Measurements from ENCODE around the gene SELENOI.
"Not testable (repeated sequence)": the region's sequence is repeated elsewhere in the genome, so short reads cannot be mapped to it uniquely, and the experiment has no call there.

The SELENOI gene, protein sequence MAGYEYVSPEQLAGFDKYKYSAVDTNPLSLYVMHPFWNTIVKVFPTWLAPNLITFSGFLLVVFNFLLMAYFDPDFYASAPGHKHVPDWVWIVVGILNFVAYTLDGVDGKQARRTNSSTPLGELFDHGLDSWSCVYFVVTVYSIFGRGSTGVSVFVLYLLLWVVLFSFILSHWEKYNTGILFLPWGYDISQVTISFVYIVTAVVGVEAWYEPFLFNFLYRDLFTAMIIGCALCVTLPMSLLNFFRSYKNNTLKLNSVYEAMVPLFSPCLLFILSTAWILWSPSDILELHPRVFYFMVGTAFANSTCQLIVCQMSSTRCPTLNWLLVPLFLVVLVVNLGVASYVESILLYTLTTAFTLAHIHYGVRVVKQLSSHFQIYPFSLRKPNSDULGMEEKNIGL

DNA sequence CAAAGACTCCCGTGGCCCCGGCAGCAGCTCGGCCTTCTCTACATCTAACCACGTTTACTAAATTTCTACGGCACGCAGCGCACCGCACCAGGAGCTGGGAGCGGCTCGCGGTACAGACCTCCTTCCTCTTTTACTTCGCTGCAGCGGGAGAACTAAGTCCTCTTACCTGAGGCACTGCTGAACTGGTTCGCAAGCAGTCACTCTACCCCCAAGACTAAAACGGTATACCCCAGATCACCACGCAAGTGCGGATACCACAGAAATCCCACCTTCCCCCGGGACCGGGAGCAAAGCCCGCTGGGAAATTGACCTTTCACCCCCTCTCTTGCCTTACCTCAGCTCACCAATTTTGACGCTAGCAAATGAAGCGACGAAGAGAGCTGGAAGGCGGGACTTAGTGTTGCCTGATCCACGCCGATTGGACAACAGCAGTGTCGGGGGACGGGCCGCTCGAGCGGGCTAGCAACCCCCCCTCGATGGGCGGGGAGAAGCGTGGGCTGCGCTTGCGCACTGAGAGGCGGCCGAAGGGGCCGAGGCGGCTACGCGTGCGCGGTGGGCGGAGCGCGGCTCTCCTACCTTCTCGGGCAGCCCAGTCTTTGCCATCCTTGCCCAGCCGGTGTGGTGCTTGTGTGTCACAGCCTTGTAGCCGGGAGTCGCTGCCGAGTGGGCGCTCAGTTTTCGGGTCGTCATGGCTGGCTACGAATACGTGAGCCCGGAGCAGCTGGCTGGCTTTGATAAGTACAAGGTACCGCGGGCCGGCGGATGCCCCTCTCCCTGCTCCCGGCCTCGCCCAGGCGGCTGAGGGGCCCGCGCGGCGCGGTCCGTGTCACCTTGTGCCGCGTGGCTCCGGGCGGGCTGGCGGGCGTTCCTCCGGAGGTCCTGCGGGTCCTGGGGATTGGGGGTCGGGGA, at the start of gene SELENOI:
Gene SELENOI, plus strand, starts transcription at position 599 of the 909 bp plus-strand sequence. Its CDS starts 90 bp downstream, at position 689.
- DNase-seq (ENCODE audit: low spot score): peak; percentile 96

DNA sequence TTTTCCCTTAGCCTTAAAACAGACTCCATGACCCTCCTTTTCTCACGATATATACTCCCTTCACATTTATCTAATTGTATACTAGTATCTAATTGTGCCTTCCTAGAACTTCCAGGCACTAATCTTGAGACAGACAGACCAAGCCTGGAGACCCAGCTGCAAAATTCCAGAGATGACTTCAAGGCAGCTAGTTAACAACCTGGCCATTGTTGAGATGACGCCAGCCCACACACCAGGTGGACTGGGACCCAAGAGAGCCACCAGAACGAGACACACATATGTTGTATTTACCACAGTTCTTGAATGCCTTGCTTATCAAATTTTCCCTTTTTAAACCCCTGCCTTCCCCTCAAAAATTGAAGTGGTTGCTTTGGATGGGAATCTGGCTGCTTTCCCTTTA, 48.9 kb upstream of the SELENOI start:
- DNase-seq (ENCODE audit: low spot score): no peak

DNA sequence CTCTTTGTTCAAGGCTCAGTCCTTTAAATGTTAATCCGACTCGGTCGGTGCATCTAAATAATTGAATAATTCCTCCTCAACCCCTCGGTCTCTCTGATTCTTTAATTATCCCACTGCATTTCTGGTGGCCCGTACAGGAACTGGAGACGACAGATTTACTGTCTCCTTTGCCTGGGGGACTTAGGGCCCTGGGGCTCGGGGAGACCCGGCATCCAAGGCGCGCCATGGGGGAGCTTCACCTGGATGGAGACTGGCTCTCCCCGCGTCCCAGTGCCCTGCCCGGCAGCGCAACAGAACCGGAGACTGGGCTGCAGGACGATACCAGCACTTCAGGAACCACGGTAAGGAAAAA, 47.7 kb upstream of the SELENOI start:
- peak; percentile 27 for DNase-seq (ENCODE audit: low spot score)

DNA sequence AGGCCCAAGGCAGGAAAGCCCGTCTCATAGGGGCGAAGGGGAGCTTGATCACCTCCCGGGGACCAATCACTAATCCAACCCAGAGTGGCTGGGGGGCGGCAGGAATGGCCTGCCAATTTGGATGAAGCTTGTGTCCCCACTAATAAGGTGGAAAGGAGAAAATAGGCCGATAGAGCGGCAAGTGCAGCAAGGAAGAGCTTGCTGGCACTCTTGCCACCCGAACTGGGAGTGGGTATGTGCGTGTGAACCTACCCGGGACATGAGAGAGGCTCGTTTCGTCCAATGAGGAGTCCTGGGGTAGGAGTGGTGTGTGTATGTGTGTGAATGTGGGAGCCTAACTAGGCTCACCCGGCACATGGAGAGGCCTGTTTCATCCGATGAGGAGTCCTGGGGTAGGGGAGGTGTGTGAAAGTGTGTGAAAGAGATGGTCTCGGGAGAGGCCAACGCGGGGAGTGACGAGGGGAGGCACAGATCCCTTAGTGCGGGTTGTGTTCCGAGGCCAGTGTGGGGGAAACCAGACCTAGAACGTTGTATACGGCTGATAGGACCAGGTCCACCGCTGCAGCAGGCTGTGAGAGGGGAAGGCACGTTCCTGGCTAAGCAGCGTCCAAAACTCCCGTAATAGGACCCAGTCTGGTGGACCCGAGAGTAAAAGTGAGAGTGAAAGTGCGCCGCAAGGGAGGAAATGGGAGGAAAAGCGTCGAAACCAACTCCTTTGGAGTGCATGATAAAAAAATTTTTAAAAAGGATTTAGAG, 47.1 kb upstream of the SELENOI start:
- peak; percentile 53 for DNase-seq (ENCODE audit: low spot score)

DNA sequence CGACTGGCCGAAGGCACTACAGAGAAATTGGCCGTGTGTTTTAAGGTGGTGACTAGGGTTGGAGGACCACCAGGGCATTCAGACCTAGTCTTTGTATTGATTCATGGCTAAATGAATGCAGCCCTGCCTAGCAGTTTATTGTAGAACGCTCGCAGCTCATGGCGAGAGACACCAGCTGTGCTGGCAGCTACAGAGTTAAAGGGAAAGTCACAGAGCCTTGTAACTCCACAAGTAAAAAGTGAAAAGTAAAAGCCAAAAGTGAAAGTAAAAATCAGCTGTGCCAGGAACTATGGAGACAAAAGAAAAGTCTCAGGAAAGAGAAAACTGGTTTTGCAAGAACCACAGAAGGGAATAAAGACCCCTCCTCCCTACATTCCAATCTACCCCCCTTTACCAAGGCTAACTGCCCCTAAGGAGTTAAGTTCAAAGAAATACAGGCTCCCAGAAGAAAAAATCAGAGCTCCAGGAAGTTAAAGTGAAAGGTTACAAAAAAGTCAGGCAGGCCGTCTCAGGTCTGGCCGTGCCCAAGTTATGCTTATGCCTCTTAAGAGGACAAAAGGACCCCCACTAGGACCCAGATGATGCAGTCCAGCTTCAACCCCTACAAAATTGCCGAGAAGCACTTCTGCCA, 46.4 kb upstream of the SELENOI start:
- DNase-seq (ENCODE audit: low spot score): peak; percentile 50

DNA sequence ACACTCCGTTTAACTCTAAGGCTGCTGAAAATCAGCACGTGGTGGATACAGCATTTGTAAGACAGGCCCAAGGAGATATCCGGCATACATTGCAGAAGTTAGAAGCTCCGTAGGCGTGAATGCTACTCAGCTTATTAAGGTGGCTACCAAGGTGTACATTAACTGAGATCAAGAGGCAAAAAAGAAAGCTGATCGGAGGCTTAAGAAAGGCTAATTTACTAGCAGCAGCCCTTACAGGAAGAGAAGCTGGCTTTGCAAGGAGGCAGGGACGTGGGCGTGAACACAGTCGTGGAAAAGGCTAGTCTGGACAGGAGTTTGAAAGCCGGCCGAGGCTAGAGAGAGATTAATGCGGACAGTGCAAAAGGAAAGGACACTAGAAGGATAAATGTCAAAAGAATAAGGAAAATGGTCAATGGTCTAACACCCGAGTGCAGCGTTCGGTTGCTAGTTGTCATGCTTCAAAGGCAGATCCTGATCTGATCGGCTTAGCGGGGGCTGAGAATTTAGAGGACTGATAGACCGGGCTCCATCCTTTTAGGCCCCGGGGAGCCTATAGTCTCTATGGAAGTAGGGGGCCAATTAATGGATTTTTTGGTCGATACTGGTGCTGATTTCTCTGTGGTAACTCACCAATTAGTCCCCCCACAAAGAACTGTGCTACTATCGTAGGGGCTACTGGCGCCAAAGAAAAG, 45.6 kb upstream of the SELENOI start:
- no peak for DNase-seq (ENCODE audit: low spot score)

DNA sequence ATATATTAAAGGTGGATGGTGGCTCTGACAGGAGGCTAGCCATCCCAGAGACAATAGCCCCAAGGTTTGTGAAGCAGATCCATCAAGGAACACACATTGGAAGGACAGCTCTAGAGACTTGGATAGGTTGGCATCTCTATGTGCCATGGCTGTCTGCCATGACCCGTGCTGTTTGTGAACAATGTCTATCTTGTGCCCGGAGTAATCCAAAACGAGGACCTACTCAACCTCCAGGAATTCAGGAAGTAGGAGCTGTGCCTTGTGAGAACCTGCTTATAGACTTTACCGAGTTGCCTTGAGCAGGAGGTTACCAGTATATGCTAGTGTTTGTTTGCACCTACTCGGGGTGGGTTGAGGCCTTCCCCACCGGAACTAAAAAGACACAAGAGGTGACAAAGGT, 43.1 kb upstream of the SELENOI start:
- DNase-seq (ENCODE audit: low spot score): no peak

DNA sequence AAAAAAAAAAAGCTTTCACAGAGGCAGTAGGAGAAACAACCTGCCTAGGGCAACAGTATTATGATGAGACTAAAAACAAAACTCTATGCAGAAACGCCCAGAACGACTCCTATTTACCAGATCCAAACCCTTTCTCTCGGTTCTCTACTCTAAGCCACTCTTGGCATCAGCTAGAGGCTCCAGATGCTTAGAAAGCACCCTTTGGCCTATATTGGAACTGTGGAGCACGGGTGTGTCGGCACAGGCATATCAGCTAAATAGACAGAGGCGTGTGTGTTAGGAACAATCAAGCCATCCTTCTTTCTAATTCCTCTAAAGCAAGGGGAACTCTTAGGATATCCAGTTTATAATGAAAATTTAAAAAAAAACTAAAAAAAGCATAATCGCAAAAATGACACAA, 40.8 kb upstream of the SELENOI start:
- not testable (repeated sequence) for DNase-seq (ENCODE audit: low spot score)

DNA sequence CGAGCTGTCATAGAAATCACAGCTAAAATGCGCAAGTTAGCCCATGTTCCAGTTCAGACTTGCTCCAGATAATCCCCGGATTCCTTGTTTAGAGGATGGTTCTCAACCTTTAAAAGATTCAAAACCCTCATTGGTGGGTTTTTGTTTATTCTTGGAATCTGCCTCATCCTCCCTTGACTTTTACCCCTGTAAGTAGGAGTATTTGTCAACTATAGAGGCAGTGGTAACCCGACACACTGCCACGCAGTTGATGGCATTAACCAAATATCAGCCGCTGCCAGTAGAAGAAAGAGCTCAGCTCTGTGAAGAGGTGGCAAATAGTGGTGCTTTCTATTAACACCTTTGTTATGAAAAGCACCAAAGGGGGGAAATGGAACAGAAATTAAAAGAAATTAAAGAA, 40.4 kb upstream of the SELENOI start:
- no peak for DNase-seq (ENCODE audit: low spot score)

DNA sequence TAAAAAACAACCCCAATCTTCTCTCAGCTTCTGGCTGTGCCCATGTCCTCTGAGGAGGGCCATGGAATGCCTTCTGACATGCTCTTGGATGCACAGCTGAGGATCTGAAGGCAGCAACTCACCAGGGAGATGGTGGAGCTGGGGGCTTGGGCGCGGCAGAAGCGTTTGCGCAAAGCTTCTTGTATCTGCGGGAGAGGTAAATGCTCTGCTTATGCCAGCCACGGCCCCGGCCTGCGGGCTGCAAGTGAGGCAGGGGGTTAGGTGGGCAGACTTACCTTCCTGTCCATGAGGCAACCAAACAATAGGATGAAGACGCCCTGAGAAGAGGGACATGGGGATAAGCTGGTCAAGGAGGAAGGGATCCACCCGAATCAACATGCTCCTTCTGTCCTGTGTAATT, 36.0 kb upstream of the SELENOI start:
- no peak for DNase-seq (ENCODE audit: low spot score)

DNA sequence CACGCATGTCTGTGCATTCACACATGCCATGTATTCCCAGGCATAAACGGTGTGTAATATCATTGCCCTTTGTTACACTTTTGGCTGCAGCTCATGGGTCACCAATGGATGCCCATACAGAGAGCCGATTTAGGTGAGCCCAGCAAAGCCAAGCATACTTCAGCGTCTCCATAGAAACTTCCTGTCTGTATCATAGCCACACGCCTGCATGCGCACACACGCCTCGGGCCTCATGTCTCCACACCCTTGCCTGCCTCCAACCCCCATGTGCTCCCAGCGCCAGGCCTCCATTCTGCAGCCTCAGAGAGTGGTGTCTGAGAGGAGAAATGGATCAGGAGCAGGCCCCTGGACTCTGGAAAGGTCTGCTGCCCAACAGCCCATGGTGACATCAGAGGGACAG, 33.5 kb upstream of the SELENOI start:
- DNase-seq (ENCODE audit: low spot score): no peak

DNA sequence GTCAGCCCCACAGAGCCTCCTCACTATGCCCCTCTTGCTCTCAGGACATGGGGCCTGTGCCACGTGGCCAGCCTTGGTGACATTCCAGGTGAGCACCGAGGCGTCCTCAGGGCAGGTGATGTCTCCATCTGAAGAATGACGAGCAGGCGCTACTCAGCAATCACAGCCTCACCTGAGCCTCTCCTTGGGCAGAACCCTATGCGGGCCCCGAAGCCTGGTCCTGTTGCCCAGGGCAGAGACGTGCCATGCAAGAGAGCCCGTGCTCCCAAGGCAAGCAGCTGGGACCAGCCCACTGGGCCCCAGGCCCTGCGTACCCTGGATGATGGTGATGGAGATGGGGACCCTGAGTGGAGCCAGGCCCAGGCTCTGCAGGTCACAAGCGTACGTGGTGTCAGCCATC, 32.5 kb upstream of the SELENOI start:
- DNase-seq (ENCODE audit: low spot score): no peak

DNA sequence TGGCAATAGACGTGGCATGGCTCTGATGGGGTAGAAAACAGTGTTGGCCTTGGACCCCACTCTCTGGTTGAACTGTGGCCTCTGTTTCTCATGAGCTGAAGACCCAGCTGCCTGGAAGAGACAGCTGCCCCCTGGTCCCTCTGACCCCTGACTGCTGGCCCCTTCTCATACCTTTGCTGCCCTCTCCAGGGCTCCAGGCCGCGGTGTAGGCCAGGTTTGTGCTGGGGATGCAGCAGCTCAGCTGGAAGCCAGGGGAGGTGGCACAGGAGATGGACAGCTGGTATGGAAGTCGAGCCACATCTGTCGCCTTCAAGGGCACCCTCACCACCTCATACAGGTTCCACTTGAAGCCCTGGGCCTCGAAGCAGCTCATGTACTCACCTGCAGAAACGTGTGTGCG, 31.7 kb upstream of the SELENOI start:
- DNase-seq (ENCODE audit: low spot score): peak; percentile 58

DNA sequence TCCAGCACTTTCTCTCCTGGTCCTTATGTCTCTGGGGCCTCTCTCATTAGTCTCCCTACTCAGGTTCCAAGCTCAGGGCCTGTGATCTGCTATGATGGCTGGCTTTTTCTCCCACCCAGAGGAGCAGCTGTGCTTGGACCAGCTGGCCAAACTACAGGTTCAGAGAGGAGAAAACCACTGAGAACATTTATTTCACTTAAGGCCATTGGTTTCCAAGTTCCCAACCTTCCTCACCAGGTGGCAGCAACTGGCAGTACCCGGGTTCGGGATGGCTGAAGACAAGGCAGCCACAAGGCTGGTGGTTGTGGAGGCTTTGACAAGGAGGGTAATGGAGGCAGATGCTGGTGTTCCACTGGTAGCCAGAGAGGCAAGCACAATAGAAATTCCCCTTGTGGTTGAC, 29.9 kb upstream of the SELENOI start:
- DNase-seq (ENCODE audit: low spot score): no peak

DNA sequence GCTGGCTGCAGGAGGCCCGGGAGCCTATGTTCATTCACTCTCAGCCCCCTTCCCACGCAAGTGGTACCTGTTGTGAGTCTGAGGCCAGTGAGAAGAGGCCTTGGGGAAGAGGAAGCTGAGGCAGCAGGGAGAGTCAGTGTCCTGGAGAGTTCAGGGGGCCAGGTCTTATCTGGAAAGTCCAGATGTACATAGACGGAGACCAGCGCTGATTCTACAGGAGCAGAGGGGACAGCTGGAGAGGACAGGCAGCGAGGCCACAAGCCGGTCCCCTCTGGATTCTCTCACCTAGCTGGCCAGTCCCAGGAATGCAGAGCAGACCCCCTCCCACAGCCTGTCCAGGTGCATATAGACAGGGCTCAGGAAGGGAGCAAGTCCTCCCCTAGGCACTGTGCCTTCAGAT, 29.1 kb upstream of the SELENOI start:
- no peak for DNase-seq (ENCODE audit: low spot score)

DNA sequence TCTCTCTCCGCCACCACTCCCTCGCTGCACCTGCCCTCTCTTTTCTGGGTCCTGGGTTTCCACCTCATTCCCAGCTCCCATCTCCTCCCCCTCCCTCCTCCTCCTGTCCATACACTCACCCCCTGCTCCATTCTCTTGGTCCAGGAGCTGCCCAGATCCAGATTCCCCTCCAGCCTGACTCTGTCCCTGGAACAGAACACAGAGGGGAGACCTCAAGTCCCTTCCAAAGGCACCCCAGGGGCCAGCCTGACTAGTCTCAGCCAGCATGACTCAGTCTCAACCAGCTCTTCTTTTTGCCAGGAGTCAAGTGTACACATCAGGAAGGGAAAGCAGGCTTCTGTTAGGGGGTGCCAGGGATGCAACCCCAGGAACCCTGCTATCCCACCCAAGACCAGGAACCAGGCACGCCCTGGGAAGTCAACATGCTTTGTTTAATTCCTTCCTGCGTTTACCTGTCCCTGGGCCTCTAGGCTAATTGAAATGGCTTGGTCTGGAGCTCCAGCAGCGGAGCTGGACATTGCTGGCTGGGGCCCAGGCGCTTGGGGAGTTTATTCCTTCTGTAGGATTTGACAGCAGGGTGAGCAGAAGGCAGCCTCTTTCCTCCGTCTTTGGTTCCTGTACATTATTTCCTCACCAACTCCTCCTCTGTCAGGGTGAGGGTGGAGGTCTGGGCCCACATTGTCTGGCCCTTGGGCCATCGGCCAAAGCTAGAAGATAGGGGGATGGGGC, 28.4 kb upstream of the SELENOI start:
- no peak for DNase-seq (ENCODE audit: low spot score)

DNA sequence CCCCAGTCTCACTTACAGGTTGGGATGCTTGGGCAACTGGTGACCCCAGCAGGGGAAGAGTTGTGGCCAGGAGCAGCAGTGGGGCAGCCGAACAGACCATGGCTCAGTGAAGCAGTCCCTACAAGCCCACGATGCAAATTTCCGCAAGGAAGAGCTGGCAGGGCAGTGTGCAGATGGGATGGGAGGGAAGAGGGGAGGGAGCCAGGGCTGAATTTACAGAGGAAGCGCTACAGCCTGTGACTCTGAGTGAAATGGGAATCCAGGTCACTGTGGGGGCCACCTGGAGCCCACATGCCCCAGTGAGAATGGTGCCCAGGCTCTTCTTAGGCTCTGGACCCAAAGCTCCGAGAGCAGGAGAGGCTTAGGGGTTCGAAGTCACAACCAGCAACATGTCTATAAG, 27.0 kb upstream of the SELENOI start:
- no peak for DNase-seq (ENCODE audit: low spot score)

DNA sequence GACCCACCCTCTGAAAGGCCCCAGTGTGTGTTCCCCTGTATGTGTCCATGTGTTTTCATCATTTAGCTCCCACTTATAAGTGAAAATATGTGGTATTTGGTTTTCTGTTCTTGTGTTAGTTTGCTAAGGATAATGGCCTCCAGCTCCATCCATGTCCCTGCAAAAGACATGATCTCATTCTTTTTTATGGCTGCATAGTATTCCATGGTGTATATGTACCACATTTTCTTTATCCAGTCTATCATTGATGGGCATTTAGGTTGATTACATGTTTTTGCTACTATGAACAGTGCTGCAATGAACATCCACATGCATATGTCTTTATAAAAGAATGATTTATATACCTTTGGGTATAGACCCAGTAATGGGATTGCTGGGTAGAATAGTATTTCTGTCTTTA, 21.5 kb upstream of the SELENOI start:
- not testable (repeated sequence) for DNase-seq (ENCODE audit: low spot score)

DNA sequence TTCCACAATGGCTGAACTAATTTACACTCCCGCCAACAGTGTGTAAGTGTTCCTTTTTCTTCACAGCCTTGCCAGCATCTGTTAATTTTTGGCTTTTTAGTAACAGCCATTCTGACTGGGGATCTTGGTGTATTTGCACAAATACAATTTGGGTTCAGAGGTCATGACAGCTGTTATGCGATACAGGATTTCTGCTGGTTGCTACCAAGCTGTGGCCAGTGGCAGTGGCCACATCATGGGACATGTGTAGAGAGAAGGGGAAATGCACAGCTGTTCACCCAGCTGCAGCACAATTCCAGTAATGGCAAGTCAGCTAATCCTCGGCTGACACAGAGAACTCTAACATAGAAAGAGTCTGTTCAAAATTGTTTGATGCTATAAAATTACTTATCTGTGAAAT, 21.0 kb upstream of the SELENOI start:
- DNase-seq (ENCODE audit: low spot score): no peak

DNA sequence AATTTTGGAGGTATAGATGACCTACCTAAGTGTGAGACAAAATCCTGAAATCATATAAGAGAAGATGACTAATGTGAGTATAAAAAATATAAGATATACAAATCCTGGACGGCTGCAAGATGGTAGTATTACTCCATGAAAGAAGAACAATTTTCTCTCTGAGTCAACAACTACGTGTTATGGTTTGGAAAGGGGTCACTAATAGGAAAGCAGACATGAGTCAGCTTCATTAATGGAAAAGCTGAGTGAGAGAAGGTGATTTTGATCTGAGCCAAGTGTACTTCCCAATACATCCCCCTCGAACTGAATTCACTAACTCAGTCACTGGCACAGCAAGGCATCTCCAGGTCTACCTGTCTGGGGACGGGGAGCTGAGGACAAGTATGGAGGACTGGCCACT, 20.1 kb upstream of the SELENOI start:
- DNase-seq (ENCODE audit: low spot score): no peak

DNA sequence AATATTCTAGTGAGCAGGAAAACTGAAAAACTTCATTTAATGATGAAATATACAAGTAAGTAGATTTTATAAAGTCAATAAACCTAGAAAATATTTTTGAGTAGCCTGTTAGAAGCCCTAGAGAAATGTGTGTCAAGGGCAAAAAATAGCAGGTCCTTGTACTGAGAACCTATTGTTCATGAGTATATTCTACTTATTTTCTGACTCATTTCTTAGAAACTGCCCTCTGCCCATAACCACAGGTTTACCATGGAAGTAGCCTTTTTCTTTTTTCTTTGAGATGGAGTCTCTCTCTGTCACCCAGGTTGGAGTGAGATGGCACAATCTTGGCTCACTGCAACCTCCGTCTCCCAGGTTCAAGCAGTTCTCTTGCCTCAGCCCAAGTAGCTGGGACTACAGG, 19.4 kb upstream of the SELENOI start:
- no peak for DNase-seq (ENCODE audit: low spot score)

Measured in iPS-NIHi11 (cell line).